ENCODE results near the gene NUP210.

GRCh38 chr3:13278783-13279531 is 141.2 kb downstream of the NUP210 start:
- TF ChIP-seq EZH2 (IDR thresholded peaks at IDR 0.05), result no peak
- TF ChIP-seq POLR2AphosphoS5 (IDR thresholded peaks at IDR 0.05; ENCODE audit: borderline replicate concordance, low read depth, low read length), result no peak

All from SK-N-MC (cell line).